Measurements from ENCODE around the gene FOXP3.
A peak's percentile ranks its signal among the peaks of the same experiment; 100 is the strongest.

Gene FOXP3

DNA sequence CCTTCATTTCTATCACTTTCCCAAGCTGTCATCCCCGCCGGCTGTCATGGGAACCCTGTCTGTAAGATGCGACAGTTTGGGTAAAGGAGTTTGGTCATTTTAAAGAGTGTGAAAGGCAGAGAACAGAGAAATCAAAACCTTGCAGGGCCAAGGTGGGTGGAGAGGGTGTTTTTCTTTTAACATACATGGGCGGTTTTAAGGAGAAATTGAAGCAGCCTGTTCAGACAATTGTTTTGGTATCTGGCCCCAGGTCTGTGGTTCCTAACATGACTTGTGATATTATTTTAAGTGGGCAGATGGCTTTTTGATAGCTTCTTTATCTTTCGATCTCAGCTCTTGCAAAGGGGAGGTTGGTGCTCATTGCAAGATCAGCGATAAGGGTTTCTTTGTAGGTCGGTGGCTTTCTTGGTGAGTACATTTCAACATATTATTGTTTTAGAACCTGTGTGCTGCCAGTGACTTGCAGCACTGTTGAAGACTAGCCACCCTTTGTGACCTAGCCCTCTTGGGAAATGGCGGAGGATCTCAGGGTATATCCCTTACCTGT, 8.7 kb upstream of the FOXP3 start:
- no peak for FAIRE-seq

- FAIRE-seq: no peak
Measured at GRCh38 chrX:49272421-49272820, 7.9 kb upstream of the FOXP3 start.

- FAIRE-seq: no peak
Measured at GRCh38 chrX:49271341-49271740, 6.8 kb upstream of the FOXP3 start.

DNA sequence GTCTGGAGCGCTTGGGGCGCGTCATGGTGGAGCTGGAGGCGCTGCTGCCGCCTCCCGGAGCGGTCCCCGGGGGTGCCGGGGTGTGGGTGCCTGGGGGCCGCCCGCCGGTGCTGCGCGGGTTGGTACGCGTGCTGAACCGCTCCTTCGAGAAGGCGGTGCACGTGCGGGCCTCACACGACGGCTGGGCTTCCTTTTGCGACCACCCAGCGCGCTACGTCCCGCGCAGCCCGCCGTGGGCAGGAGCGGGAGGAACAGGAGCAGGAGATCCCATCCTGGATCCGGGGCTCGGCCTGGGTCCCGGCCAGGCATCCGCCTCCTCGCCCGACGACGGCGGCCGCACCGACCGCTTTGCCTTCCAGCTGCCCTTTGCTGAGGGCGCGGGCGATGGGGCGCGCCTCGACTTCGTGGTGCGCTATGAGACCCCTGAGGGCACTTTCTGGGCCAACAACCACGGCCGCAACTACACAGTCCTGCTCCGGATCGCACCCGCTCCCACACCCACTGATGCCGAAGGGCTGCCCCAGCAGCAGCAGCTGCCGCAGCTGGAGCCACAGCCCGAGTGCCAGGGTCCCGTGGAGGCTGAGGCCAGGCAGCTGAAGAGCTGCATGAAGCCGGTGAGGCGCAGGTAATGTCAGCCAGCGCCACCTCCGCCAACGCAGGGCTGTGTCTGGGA, 5.9 kb upstream of the FOXP3 start:
- FAIRE-seq: no peak

DNA sequence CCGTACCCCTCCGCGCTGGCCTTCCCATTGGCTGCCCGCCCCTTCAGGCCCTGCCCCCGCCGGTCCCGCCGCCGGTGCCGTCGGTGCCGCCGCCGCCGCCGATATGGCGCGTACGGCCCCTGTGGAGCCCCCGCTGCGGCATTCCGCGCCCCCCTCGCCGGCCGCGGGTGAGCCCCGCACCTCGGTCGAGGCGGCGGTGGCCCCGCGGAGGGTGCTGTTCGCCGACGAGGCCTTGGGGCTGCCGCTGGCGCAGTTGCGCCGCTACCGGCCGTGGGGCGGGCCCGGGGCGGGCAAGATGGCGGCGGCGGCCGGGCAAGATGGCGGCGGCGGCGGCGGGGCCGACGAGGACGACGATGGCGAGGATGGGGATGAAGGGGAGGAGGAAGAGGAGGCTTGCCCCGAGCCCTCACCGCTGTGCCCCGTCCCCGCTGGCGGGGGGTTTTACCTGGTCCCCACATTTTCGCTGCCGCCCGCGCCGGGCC, 5.3 kb upstream of the FOXP3 start, which contains the start of gene PPP1R3F:
Gene PPP1R3F, plus strand, starts transcription at position 27 of the 482 bp plus-strand sequence. Its CDS starts 77 bp downstream, at position 104.
- no peak for FAIRE-seq

DNA sequence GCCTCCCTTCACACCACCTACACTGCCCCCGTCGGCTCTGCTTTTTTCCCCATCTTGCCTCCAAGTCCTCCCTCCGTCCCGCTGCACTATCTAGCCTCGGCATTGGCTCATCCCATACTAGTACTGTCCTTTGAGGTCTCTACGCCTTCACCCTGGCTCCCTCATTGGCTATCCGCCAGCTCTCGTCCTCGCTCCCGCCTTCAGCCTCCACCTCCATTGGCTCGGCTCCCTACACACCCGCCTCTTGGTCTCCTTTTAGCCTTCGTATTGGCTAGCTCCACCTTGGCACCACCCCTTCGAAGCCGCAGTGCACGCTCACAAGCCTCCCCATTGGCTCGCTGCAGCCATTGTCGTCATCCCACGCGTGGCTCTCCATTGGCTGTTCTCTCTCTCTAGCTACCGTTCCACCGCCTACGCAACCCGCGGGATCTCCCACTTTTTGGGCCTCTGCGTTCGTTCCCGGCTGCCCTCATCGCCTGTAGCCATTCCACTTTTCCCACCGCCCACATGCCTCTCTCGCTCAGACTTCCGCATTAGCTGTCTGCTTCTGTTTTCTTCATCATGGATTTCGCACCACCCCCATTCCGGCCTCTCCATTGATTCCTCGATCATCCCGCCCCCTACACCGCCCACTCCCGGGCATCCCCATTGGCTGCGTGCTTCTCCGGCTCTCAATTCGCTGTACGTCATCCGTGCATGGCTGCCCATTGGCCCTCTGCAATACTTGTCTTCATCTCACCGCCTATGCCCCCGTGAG, 4.7 kb upstream of the FOXP3 start:
- FAIRE-seq: peak; percentile 89

DNA sequence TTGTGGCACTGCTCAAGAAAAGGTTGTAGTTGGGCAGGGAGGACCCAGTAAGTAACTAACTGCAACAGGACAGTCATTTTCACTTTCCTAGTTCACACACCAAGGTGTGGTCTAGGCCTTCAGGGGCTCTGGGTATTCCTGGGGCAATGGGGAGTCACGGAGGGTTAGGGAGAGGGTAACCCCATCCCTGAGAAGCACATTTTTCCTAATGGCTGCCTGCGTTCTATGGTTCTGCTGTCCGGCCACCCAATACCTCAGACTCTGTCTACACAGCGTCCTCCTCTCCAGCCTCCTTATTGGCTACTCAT, 4.1 kb upstream of the FOXP3 start:
- FAIRE-seq: no peak

DNA sequence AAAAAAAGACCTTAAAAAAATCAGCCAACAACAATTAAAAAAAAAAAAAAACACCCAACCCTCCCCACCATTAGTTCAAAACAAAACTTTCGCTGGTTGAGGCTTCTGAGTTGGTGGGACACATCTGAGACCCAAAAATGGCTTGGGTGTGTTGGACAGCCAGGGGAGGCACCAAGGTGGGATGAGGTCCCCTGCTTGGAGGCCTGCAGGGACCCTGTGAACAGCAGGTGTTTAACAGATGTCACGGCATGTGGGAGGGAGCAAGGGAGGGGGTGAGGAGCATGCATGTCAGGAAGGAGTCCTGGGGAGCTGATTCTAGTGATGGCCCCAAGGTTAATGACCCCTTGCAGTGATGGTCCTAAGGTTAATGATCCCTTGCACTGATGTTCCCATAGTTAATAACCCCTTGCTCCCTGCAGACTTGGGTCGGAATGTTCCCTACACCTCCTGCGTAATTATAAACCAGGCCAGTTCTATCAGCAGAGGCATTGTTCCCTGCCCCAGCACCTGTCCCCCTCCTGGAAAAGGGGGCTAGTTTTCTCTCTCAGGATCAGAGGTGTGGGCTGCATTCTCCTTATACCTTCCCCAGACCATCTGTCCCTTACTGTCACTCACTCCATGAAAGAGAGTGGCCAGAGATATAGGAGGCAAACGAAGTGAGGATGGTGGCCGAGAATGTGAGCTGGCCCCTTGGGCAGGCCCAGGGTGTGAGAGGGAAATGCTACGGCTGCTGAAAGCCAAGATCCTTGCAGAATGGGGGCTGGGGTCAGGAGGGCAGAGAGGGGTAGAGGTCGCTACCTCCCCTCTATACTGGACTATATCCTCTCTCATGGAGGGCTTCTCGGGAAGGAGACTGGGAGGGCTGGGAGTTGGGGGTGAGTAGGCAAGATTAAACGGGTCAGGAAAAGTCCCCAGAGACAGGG, 2.3 kb upstream of the FOXP3 start:
- FAIRE-seq: no peak

- FAIRE-seq: no peak
Measured at GRCh38 chrX:49263631-49264030, 879 bp downstream of the FOXP3 start.

DNA sequence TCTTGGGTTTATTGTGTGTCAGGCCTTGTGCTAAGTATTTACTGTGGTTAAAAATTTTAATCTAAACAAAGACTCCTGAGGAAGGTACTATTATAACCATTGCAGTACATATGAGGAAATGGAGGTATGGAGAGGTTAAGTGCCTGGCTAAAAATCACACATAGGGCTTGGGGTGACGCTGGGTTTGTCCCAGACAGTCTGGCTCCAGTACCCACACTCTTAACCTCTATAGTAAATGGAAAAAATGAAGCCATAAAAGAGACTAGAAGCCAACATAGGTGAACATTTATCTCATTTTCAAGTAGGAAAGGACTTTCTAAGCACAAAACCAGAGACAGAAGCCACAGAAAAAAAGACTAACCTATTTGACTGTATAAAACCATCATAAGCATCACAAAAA, 1.9 kb downstream of the FOXP3 start:
- FAIRE-seq: no peak

GRCh38 chrX:49260221-49260985, 4.1 kb downstream of the FOXP3 start:
- FAIRE-seq: no peak

- FAIRE-seq: no peak
Measured at GRCh38 chrX:49258749-49259124, 5.8 kb downstream of the FOXP3 start.

GRCh38 chrX:49257846-49258748, 6.4 kb downstream of the FOXP3 start:
- no peak for FAIRE-seq

DNA sequence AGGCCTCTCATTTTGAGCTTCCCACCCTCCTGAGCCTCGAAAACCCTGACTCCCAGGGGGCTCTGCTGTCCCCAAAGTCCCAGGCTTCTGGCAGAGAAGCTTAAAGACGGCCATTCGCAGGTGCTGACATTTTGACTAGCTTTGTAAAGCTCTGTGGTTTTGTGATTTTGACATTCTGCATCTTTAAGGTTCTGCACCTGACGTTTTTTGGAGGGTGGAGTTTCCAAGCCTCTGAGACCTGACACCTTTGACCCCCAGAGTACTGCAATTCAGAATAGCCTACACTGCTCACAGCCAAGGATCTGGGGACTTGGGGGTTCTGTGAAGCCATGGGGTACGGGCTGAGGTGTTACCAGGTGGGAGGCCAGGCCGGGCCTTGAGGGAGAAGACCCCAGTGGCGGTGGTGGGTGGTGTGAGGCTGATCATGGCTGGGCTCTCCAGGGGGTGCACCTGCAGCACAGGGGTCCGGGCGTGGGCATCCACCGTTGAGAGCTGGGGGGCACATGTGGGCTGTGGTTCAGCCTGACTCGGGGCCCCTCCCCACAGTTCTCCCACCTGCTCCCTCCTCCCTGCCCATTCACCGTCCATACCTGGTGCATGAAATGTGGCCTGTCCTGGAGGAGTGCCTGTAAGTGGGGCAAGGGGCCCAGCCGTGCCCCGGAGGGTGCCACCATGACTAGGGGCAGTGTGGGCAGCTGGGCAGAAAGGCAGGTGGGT, 7.3 kb downstream of the FOXP3 start:
- no peak for FAIRE-seq

- FAIRE-seq: no peak
Measured at GRCh38 chrX:49256268-49256995, 8.1 kb downstream of the FOXP3 start.

GRCh38 chrX:49254639-49255038, 9.9 kb downstream of the FOXP3 start:
- FAIRE-seq: no peak

- no peak for FAIRE-seq
Measured at GRCh38 chrX:49251325-49251724, 13.2 kb downstream of the FOXP3 start.

GRCh38 chrX:49250578-49250977, 13.9 kb downstream of the FOXP3 start:
- no peak for FAIRE-seq

GRCh38 chrX:49250066-49250465, 14.4 kb downstream of the FOXP3 start:
- FAIRE-seq: no peak

- no peak for FAIRE-seq
Measured at GRCh38 chrX:49249616-49250015, 14.9 kb downstream of the FOXP3 start.

All from colon (tissue), 2 donors.